Measurements from ENCODE around the gene VAV2. TPM values are rescaled to one million over a fixed set of nuclear protein-coding genes. Genes with fewer than 3 reads are reported as not detected.
A peak's percentile ranks its signal among the peaks of the same experiment; 100 is the strongest.

Gene VAV2
- total RNA-seq, 1 experiment from 2014 or later, result 24.7 TPM

DNA sequence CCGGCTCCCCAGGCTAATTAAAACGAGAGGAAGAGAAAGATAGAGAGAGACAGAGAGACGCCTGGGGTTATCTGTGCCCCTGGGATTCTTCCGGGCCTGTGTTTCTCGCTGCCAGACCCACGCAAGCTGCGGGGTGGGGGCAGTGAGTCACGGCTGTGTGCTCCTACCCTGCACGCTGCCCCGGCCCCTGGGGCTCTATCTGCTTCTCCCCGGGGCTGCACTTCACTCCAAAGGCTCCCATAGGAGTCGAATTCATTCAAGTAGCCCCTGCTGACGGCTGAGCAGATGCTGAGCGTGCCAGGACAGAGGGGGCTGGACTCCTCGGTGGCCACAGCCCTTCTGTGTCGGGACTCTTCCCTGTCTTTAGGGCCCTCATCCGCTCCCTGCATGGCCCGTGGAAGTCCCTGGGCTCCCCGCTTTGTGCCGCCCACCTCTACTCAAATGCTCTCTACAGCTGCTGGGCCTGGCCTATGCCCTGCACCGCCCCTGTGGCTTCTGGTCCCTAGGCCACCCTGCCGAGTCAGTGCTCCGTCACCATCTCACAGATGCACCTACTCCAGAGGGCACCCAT lies 276.7 kb downstream of the VAV2 start:
- no TSS peak for BruUV-seq (replicated peaks)
- Histone ChIP-seq H3K4me1 (ENCODE audit: control insufficient read depth, insufficient read depth, low read length) (no peaks in the 10 kb centered on the region; the same call in 1 of the 2 replicates), H3K27me3 (ENCODE audit: control insufficient read depth, insufficient read depth, low read length) (no peaks in the 10 kb centered on the region), H3K4me3 (ENCODE audit: low read depth in 2 of 2, low read length in 2 of 2) (no peak overlapping the region), H3K27ac (ENCODE audit: low read length) (no peak overlapping the region), H3K9me3 (ENCODE audit: control insufficient read depth, insufficient read depth, low read depth, low read length) (no peaks in the 10 kb centered on the region), H3K36me3 (ENCODE audit: control insufficient read depth, insufficient read depth, low read length) (no peaks in the 10 kb centered on the region)
- in situ Hi-C loops (cut with HindIII; ENCODE audit: low pct_unique_long_range_greater_than_20kb, low sequenced_read_pairs), result no loop called here
- TF ChIP-seq SIN3A (IDR thresholded peaks at IDR 0.05; ENCODE audit: borderline replicate concordance, insufficient read depth, low read depth, low read length) (no peak), POLR2AphosphoS5 (IDR thresholded peaks at IDR 0.05; ENCODE audit: low read depth, low read length) (no peak), TCF7L2 (IDR thresholded peaks at IDR 0.05; ENCODE audit: low read depth, low read length) (no peak)
- TF ChIP-seq, protein P1, sequence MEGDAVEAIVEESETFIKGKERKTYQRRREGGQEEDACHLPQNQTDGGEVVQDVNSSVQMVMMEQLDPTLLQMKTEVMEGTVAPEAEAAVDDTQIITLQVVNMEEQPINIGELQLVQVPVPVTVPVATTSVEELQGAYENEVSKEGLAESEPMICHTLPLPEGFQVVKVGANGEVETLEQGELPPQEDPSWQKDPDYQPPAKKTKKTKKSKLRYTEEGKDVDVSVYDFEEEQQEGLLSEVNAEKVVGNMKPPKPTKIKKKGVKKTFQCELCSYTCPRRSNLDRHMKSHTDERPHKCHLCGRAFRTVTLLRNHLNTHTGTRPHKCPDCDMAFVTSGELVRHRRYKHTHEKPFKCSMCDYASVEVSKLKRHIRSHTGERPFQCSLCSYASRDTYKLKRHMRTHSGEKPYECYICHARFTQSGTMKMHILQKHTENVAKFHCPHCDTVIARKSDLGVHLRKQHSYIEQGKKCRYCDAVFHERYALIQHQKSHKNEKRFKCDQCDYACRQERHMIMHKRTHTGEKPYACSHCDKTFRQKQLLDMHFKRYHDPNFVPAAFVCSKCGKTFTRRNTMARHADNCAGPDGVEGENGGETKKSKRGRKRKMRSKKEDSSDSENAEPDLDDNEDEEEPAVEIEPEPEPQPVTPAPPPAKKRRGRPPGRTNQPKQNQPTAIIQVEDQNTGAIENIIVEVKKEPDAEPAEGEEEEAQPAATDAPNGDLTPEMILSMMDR (IDR thresholded peaks at IDR 0.05), result no peak
- intact Hi-C loops (cut with micrococcal nuclease; ENCODE audit: unreplicated experiment), result no loop called here
- ChIA-PET CTCF (no interaction called here), POLR2A (no interaction called here)
- DNase-seq (ENCODE audit: low read depth, low spot score) (no peak), ATAC-seq (peak; percentile 31; the same call in 1 of the 2 replicates)

DNA sequence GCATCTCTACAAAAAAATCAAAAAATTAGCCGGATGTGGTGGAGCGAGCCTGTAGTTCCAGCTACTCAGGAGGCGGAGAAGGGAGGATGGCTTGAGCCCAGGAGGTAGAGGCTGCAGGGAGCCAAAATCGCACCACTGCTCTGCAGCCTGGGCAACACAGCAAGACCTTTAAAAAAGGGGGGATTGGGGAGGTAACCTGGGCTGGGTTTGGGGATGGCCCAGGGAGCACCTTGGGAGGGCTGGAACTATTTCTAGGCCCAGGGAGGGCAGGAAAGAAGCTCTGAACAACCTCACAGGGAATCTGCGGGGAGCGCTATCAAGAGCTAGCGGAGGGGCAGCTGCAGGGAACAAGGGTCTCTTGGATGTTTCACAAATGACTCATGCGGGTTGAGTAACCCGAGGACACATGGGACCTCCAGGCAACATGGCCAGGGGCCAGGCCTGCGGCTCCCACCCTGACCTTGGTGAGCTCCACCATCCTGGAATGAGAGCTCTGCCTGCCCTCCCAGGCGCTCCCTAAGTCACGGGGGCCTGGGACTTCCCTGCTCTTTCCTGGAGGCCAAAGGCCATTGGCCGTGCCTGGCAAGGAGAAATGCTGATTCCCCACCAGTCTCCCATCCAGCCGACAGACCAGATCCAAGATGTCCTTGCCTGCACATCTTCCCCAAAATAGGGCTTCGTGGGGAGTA lies 277.4 kb downstream of the VAV2 start:
- no peak for DNase-seq (ENCODE audit: low read depth, low spot score)
- no peak for ATAC-seq
- no peaks in the 10 kb centered on the region for H3K27me3 ChIP-seq (ENCODE audit: control insufficient read depth, insufficient read depth, low read length)

More for the DNA sequence above, 277.4 kb downstream of the VAV2 start:
- POLR2A ChIA-PET, result no interaction called here
- CTCF ChIA-PET, result no interaction called here
- TF ChIP-seq TCF7L2 (IDR thresholded peaks at IDR 0.05; ENCODE audit: low read depth, low read length) (no peak), SIN3A (IDR thresholded peaks at IDR 0.05; ENCODE audit: borderline replicate concordance, insufficient read depth, low read depth, low read length) (no peak), POLR2AphosphoS5 (IDR thresholded peaks at IDR 0.05; ENCODE audit: low read depth, low read length) (no peak)
- TF ChIP-seq, protein P1 (IDR thresholded peaks at IDR 0.05), result no peak
- TF ChIP-seq, protein P2, sequence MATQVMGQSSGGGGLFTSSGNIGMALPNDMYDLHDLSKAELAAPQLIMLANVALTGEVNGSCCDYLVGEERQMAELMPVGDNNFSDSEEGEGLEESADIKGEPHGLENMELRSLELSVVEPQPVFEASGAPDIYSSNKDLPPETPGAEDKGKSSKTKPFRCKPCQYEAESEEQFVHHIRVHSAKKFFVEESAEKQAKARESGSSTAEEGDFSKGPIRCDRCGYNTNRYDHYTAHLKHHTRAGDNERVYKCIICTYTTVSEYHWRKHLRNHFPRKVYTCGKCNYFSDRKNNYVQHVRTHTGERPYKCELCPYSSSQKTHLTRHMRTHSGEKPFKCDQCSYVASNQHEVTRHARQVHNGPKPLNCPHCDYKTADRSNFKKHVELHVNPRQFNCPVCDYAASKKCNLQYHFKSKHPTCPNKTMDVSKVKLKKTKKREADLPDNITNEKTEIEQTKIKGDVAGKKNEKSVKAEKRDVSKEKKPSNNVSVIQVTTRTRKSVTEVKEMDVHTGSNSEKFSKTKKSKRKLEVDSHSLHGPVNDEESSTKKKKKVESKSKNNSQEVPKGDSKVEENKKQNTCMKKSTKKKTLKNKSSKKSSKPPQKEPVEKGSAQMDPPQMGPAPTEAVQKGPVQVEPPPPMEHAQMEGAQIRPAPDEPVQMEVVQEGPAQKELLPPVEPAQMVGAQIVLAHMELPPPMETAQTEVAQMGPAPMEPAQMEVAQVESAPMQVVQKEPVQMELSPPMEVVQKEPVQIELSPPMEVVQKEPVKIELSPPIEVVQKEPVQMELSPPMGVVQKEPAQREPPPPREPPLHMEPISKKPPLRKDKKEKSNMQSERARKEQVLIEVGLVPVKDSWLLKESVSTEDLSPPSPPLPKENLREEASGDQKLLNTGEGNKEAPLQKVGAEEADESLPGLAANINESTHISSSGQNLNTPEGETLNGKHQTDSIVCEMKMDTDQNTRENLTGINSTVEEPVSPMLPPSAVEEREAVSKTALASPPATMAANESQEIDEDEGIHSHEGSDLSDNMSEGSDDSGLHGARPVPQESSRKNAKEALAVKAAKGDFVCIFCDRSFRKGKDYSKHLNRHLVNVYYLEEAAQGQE (IDR thresholded peaks at IDR 0.05; ENCODE audit: insufficient read depth in 1 of 2, low read depth in 2 of 2, low read length in 1 of 2), result no peak
- no peak overlapping the region for H3K27ac ChIP-seq (ENCODE audit: low read length)
- in situ Hi-C loops (cut with HindIII; ENCODE audit: low pct_unique_long_range_greater_than_20kb, low sequenced_read_pairs) (no loop called here), intact Hi-C loops (cut with micrococcal nuclease; ENCODE audit: unreplicated experiment) (no loop called here)
- BruUV-seq (replicated peaks), result no TSS peak
- H3K36me3 ChIP-seq (ENCODE audit: control insufficient read depth, insufficient read depth, low read length), result no peaks in the 10 kb centered on the region
- no peak overlapping the region for H3K4me3 ChIP-seq (ENCODE audit: low read depth in 2 of 2, low read length in 2 of 2)
- H3K4me1 ChIP-seq (ENCODE audit: control insufficient read depth, insufficient read depth, low read length), result no peaks in the 10 kb centered on the region; the same call in 1 of the 2 replicates
- H3K9me3 ChIP-seq (ENCODE audit: control insufficient read depth, insufficient read depth, low read depth, low read length), result no peaks in the 10 kb centered on the region
